Measurements from ENCODE around the gene MS4A1.
"Not testable (repeated sequence)": the region's sequence is repeated elsewhere in the genome, so short reads cannot be mapped to it uniquely, and the experiment has no call there.

The MS4A1 gene

GRCh38 chr11:60455531-60456042, at the start of gene MS4A1:
TSS of gene MS4A1 (plus strand) at chr11:60455847. CDS start at chr11:60462375, 6,528 bp downstream.
- DNase-seq: no peak

DNA sequence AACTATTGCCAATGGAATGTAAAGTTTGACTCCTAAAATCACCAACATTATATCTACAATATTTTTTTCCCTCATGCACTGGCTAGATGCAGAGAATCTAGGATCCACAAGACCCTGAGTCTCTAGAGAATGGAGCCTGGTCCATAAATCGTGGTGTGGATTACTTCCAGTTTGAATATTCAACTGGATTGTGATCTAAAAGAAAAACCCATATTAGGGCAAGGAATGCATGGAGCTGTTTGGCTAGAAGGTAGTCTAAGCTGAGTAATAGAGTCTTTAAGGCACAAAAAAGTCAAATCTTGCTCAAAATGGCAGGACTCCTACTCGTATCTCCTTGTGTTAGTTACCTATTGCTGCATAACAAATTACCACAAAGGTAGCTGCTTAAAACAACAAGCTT, 35.6 kb upstream of the MS4A1 start:
- DNase-seq: no peak

- no peak for DNase-seq
Measured at GRCh38 chr11:60422609-60423008, 33.0 kb upstream of the MS4A1 start.

- DNase-seq: no peak
Measured at GRCh38 chr11:60428517-60428916, 27.1 kb upstream of the MS4A1 start.

GRCh38 chr11:60429272-60429671, 26.4 kb upstream of the MS4A1 start, which contains the start of gene MS4A5:
TSS of gene MS4A5 (plus strand) at chr11:60429572. CDS start at chr11:60429675, 103 bp downstream.
- no peak for DNase-seq

- no peak for DNase-seq
Measured at GRCh38 chr11:60431251-60431650, 24.4 kb upstream of the MS4A1 start.

DNA sequence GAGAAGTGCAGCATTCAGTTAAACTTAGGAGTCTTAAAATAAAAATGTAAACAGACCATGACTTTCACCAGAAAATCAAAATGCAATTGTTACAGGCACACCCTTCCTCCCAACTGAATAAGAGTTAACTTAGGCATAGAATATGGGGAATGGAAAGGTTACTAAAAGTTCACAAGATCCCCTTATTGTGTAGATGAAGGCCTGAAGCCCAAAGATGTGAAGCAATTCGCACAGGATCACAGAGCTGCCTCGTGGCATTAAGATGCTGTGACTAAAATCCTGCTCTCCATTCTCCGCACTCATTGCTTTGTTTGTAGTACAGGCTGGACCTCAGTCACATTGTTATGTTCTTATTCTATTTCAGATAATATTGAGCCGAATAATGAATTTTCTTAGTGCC, 22.2 kb upstream of the MS4A1 start:
- DNase-seq: no peak

DNA sequence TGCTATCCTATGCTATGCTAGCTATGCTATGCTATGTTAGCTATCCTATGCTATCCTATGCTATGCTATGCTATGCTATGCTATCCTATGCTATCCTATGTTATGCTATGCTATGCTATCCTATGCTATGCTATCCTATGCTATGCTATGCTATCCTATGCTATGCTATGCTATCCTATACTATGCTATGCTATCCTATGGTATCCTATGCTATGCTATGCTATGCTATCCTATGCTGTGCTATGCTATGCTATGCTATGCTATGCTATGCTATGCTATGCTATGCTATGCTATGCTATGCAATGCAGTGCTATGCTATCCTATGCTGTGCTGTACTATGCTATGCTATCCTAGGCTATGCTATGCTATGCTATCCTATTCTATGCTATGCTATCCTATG, 8.6 kb upstream of the MS4A1 start:
- DNase-seq: no peak

GRCh38 chr11:60447846-60448245, 7.8 kb upstream of the MS4A1 start:
- no peak for DNase-seq

DNA sequence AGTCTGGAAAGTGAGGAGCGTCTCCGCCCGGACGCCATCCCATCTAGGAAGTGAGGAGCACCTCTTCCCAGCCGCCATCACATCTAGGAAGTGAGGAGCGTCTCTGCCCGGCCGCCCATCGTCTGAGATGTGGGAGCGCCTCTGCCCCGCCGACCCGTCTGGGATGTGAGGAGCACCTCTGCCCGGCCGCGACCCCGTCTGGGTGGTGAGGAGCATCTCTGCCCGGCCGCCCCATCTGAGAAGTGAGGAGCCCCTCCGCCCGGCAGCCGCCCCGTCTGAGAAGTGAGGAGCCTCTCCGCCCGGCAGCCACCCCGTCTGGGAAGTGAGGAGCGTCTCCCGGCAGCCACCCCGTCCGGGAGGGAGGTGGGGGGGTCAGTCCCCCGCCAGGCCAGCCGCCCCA, 4.5 kb upstream of the MS4A1 start:
- not testable (repeated sequence) for DNase-seq

DNA sequence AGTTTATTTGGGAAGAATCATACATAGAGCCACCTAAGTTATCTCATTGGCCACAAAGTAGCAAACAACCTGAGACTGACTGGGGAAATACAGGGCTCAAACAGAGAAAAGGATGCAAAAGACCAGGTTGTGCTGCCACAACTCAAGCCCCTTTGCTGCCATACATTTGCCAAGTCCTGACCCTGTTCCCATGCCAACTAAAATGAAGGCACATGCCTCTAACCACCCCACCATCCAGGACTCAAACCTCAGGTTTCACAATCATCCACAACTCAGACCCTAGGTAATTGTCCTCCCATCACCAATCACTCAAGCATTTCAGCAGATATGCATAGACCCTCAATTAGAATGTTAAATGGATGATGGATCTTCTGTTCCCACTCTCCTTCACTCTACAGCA, 1.4 kb upstream of the MS4A1 start:
- no peak for DNase-seq

DNA sequence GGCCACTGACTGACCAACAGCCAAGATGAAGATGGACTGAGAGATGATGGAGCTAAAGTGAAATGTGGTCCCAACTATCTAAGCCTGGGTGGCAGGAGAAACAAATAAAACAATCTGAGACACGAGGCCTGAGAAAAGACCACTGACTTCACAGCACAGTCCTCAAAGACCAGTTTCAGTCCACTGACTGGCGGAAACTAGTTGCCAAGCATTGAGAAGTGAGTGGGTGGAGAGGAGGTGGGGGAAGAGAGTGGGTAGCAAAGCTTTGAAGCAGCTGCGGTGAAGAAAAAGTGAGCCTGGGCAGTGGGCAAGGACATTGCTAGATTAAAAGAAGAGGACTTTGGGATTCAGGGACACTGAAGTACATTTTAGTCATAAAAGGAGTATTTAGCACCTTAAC, 1.9 kb downstream of the MS4A1 start:
- DNase-seq: no peak

GRCh38 chr11:60459345-60459744, 3.7 kb downstream of the MS4A1 start:
- DNase-seq: no peak

- DNase-seq: no peak
Measured at GRCh38 chr11:60468829-60469228, 13.2 kb downstream of the MS4A1 start.

- no peak for DNase-seq
Measured at GRCh38 chr11:60469723-60470122, 14.1 kb downstream of the MS4A1 start.

- DNase-seq: no peak
Measured at GRCh38 chr11:60477035-60477445, 21.4 kb downstream of the MS4A1 start.

GRCh38 chr11:60482361-60482760, 26.7 kb downstream of the MS4A1 start:
- DNase-seq: no peak

DNA sequence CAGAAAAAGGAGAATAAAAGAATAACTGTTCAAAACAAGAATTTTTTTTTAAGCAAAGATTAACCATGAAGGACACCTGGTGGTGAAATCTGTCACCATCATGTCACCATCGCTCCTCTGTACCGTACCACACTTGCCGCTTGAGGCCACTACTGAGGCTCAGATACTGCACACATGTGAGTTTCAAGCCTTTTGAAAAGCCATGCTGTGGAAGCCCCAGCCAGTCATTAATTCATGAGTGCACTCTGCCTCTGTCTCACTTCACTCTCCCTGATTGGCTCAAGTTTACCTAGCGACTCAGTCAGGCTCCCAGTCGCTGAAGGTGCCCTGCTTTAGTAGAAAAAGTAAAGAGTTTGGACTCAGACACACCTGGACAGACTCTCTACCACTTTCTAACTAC, 30.3 kb downstream of the MS4A1 start:
- DNase-seq: no peak

- no peak for DNase-seq
Measured at GRCh38 chr11:60492488-60493009, 36.9 kb downstream of the MS4A1 start, which contains the start of gene MS4A12. TSS of gene MS4A12 (plus strand) at chr11:60492778. CDS start at chr11:60497319, 4,541 bp downstream.

DNA sequence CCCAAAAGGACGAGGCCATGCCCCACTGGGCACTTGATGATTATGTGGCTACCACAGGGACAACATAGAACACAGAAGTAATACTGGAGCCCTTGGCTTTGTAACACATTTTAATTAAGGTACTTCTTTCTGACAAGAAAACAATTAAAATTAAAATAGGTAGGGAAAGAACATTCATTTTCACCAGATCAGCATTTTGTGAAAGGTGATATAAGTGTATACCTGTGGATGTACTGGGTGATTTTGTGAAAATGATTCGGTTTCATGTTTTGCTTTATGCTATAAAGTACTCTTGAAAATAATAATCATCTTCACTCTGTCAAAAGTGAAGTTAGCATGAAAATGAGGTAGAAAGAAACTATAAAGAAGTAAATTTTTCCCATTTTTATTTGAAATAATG, 37.8 kb downstream of the MS4A1 start:
- DNase-seq: no peak

- no peak for DNase-seq
Measured at GRCh38 chr11:60498399-60498798, 42.8 kb downstream of the MS4A1 start.

GRCh38 chr11:60498853-60499252, 43.2 kb downstream of the MS4A1 start:
- no peak for DNase-seq

GRCh38 chr11:60500276-60500910, 44.7 kb downstream of the MS4A1 start:
- DNase-seq: no peak

GRCh38 chr11:60502221-60502775, 46.7 kb downstream of the MS4A1 start:
- no peak for DNase-seq
